Activated CD8-positive, alpha-beta memory T cell treated with anti-CD3 and anti-CD28 coated beads for 4 hours (primary cell): ENCODE data around the gene DCLRE1B.

ENCODE experiments used
- DNase-seq, 2 donors: peaks; one replicate each; pipeline ENCODE4 v3.0.0-alpha.2; 2020; ENCODE audit warnings: low read depth in 2 of 2

Gene DCLRE1B

GRCh38 chr1:113928187-113928930 is 23.2 kb downstream of the DCLRE1B start:
- no peak for DNase-seq

DNA sequence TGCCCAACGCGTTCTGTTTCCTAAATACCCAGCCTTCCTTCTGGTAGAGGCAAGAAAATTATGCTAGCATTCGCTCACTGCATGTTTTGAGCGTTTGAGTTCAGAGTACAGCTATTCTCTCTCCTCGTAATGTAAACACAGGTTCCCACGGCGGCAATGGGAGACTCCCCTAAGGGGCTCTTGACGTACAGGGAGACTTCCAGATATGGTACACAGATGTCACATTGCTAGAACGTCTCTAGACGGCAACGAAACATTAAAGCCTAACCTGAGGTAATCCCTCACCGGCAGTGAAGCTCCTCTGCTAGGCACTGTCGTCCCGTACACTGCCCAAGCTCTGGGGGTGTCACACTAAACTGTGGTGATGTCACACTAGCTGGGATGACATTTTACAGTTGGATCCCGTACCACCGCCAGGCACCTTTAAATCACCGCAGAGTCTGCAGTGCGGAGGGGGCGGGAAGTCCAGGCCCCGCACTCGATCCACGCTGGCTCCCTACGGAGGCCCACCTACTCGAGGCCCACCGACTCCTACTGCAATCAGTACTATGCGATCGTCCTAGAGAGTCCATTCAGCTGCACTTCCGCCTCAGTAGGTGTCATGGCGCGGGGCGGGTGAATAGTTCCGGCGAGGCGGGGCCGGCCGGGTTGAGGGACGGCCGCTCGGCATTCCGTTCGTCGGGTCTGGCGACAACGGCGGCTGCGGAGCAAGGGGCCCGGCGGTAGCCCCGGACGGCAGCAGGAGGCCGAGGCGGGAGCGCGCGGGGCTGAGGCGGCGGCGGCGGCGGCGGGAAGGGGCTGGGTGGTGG is 24.0 kb downstream of the DCLRE1B start, which contains the start of gene HIPK1:
HIPK1 (plus strand) TSS at position 384 of the 809 bp plus-strand sequence.
- DNase-seq: peak; percentile 82 to 84

GRCh38 chr1:113929750-113930498 is 24.8 kb downstream of the DCLRE1B start:
- peak; percentile 31 to 34 for DNase-seq

- peak; percentile 43 to 50 for DNase-seq
Observed at GRCh38 chr1:113930499-113931161, 25.5 kb downstream of the DCLRE1B start.

DNA sequence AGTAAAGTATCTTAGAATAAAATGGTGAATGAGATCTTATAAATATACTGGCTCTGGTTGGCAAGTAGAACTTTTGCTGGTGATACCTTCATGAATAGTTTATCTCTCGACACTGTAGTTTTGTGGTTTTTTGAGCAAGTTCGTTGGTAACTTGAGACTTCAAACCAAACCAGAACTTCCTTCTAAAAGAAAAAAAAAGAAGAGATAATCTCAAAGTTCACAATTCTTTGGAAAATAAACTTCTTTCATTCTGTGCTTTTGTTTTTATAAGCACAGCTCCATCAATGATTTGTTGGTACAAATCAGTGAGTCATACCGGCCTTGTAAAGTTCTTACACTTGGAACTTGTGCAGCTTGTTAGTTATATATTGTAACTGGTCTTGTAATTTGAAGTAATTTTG is 26.3 kb downstream of the DCLRE1B start:
- no peak for DNase-seq

DNA sequence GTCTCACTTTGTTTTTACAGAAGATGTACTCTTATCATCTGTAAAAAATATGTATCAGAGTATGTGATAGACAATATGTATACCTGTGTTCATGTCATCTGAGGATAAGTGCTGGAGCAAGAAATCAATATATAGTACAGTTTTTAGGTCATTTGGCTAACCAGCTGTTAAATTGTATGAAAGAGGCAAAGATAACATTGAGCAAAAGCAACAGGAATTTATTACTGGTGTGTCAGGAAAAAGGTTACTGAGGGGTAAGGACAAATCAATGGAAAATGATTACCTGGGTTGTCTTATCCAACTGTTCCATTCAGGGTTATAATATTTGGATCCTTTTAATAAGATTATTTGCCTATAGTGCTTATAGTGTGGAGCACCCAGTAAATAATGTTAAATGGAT is 28.9 kb downstream of the DCLRE1B start:
- no peak for DNase-seq

DNA sequence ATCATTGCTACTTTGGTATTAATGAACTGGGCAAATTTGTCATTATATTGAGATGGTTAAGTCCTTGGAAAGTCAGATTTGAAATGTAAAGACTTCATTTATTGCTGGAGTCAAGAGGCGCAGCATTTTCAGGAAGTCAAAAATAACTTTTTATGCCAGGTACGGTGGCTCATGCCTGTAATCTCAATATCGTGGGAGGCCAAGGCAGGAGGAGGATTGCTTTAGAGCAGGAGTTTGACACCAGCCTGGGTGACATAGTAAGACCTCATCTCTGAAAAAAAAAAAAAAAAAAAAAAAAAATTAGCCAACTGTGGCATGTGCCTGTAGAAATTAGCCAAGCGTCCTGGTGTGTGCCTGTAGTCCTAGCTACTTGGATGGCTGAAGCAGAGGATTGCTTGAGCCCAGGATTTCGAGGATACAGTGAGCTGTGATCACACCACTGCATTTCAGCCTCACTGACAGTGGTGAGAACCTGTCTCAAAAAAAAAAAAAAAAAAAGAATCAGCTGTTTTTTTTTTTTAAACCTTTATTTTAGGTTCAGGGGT is 29.5 kb downstream of the DCLRE1B start:
- no peak for DNase-seq

- no peak for DNase-seq
Observed at GRCh38 chr1:113935176-113935575, 30.1 kb downstream of the DCLRE1B start.

DNA sequence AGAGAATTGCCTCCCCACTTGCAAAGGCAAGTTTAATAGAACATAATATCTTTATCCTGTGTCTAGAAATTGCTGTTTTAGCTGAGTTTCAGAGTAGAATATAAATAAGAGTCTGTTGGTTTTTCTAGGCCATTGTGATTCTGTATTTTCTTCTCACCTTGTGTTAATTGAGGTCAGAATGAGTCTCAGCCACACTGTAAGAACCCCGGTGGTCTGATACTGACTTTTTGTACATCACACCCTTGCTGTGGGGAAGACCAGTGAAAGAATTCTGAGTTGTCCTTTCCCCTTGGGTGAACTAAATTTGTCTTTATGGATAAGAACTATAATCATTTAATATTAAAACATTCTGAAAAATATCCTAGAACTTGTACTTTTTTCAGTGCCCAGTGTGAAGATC is 30.8 kb downstream of the DCLRE1B start:
- DNase-seq: no peak

DNA sequence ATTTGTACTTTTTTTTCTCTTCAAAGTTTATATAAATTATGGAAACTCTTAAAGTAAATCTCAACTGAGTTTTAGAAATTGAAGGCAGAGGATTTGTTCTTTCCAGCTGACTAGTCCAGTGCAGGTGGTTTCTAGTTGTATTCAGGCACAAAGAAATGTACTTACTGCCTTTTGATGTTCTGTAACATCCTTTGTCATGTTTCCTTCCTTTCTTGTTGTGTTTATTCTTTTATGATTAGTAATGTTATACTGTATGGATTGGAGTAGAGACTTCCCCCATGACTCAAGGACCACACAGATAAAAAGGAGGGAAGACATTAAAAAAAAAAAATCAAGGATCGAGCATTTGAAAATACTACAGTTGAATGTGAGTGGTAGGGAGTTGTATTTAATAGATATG is 32.0 kb downstream of the DCLRE1B start:
- DNase-seq: no peak

DNA sequence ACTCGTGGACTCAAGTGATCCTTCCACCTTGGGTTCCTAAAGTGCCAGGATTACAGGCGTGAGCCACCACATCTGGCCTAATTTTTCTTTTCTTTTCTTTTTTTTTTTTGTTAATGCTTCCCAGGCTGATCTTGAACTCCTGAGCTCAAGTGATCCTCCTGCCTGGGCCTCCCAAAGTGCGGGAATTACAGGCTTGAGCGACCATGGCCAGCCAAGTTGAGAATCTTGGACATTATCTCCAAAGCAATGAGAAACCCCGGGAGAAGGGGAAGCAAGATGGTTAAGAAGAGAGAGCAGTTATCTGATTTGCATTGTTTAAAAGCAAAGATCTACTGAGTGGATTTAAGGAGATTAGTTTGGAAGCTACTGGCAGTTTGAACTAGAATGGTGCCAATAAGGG is 33.1 kb downstream of the DCLRE1B start:
- no peak for DNase-seq

- DNase-seq: no peak
Observed at GRCh38 chr1:113940365-113941244, 35.5 kb downstream of the DCLRE1B start.

GRCh38 chr1:113941245-113941559 is 36.1 kb downstream of the DCLRE1B start:
- no peak for DNase-seq

- no peak for DNase-seq
Observed at GRCh38 chr1:113942527-113942926, 37.4 kb downstream of the DCLRE1B start.

- no peak for DNase-seq
Observed at GRCh38 chr1:113943028-113943811, 38.1 kb downstream of the DCLRE1B start.

GRCh38 chr1:113945329-113945728 is 40.2 kb downstream of the DCLRE1B start:
- no peak for DNase-seq

DNA sequence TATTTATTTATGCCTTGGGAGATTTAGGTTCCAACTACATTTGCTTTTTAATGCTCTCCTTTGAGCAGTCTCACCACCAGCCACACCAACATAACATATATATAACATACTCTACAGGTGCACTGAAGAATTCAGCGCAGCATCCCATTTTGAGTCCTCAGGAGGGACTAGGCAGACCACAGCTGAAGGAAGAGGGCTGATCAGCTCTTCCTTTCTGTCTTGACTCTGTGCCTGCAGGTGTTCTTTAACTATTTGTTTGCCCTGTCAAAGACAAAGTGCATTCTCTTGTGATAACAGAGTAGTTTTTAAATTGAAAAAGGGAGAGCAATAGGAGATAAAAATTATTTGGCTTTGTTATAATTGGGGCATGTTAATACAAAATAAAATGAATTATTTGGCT is 41.0 kb downstream of the DCLRE1B start:
- DNase-seq: no peak

GRCh38 chr1:113946678-113947387 is 41.7 kb downstream of the DCLRE1B start:
- no peak for DNase-seq
